ENCODE data around the gene TMEM87A. TPM values are rescaled to one million over a fixed set of nuclear protein-coding genes. Genes with fewer than 3 reads are reported as not detected.
"Not testable (repeated sequence)": the region's sequence is repeated elsewhere in the genome, so short reads cannot be mapped to it uniquely, and the experiment has no call there.

Gene TMEM87A
- 10 to 100 TPM; 31.4 to 53.3 (median 43.0) TPM for total RNA-seq
- 10 to 100 TPM; 34.1 to 74.3 TPM for polyA plus RNA-seq
- long read RNA-seq, donor 1, transcript TMEM87A-203 (19 exons, 3,049 nt): minor isoform, 5 of 301 reads
- long read RNA-seq, donor 1, transcript TMEM87A-202 (20 exons, 3,109 nt): major isoform, 219 of 301 reads
- long read RNA-seq, donor 1, partial matches to known transcripts: 21 of 301 reads
- long read RNA-seq, donor 1, other reads (novel, unspliced or antisense): 50 of 301 reads
- long read RNA-seq, donor 2, transcript TMEM87A-202 (20 exons, 3,109 nt): major isoform, 13 of 25 reads
- long read RNA-seq, donor 2, partial matches to known transcripts: 10 of 25 reads
- long read RNA-seq, donor 2, other reads (novel, unspliced or antisense): 0 of 25 reads
- long read RNA-seq, donor 3, transcript TMEM87A-202 (20 exons, 3,109 nt): major isoform, 66 of 101 reads
- long read RNA-seq, donor 3, partial matches to known transcripts: 4 of 101 reads
- long read RNA-seq, donor 3, other reads (novel, unspliced or antisense): 28 of 101 reads

GRCh38 chr15:42272939-42273899, at the start of gene TMEM87A, which contains the start of gene GANC:
Gene TMEM87A (minus strand): TSS chr15:42273433. CDS start chr15:42273398, 35 bp downstream.
Gene GANC (plus strand): TSS chr15:42273201. CDS start chr15:42274482, 1,281 bp downstream.
- peak; percentile 95 to 96 (median 96) for DNase-seq
- H3K27ac ChIP-seq: peak within 1 kb of the TSS; percentile 92 to 98
- H3K36me3 ChIP-seq: no peaks in the 10 kb centered on the region
- H3K4me1 ChIP-seq (ENCODE audit: insufficient read depth): peaks cover 5% of the 10 kb centered on the region
- no peaks in the 10 kb centered on the region for H3K9me3 ChIP-seq
- TF ChIP-seq EP300 (IDR thresholded peaks at IDR 0.05) (peak; percentile 75), CTCF (IDR thresholded peaks at IDR 0.05) (no peak), POLR2A (IDR thresholded peaks at IDR 0.05) (peak; percentile 91)
- peak within 1 kb of the TSS; percentile 95 for H3K4me3 ChIP-seq
- intact Hi-C loops (cut with DNase I): no loop called here
- H3K27me3 ChIP-seq: no peaks in the 10 kb centered on the region
- WGBS, 3 donors: 0 to 1% (median 0%) methylated on average over 46 to 52 of the region's 52 CpGs

- Histone ChIP-seq H3K27me3 (no peaks in the 10 kb centered on the region), H3K9me3 (no peaks in the 10 kb centered on the region), H3K36me3 (no peaks in the 10 kb centered on the region), H3K27ac (no peak overlapping the region), H3K4me3 (no peak overlapping the region), H3K4me1 (ENCODE audit: insufficient read depth) (no peaks in the 10 kb centered on the region)
- no peak for TF ChIP-seq CTCF (IDR thresholded peaks at IDR 0.05)
- TF ChIP-seq POLR2A (IDR thresholded peaks at IDR 0.05): no peak
- no peak for TF ChIP-seq EP300 (IDR thresholded peaks at IDR 0.05)
- intact Hi-C loops (cut with DNase I): no loop called here
- no peak for DNase-seq
- 97 to 98% (median 98%) methylated on average over 2 of the region's 2 CpGs for WGBS, 3 donors
Measured at GRCh38 chr15:42319206-42319605, 46.0 kb upstream of the TMEM87A start.

- H3K4me3 ChIP-seq; DNase-seq; H3K27ac ChIP-seq; intact Hi-C loops (cut with DNase I); H3K27me3 ChIP-seq; H3K36me3 ChIP-seq; H3K9me3 ChIP-seq; H3K4me1 ChIP-seq (ENCODE audit: insufficient read depth): not testable (repeated sequence)
- 57 to 62% (median 59%) methylated on average over 11 of the region's 11 CpGs for WGBS, 3 donors
Measured at GRCh38 chr15:42316282-42316805, 43.1 kb upstream of the TMEM87A start.

GRCh38 chr15:42315521-42315920, 42.3 kb upstream of the TMEM87A start:
- Histone ChIP-seq H3K9me3 (no peaks in the 10 kb centered on the region), H3K27ac (no peak overlapping the region), H3K4me3 (no peak overlapping the region), H3K36me3 (no peaks in the 10 kb centered on the region), H3K4me1 (ENCODE audit: insufficient read depth) (no peaks in the 10 kb centered on the region), H3K27me3 (no peaks in the 10 kb centered on the region)
- 74 to 87% (median 86%) methylated on average over 1 of the region's 1 CpG for WGBS, 3 donors
- TF ChIP-seq CTCF (IDR thresholded peaks at IDR 0.05) (no peak), EP300 (IDR thresholded peaks at IDR 0.05) (no peak), POLR2A (IDR thresholded peaks at IDR 0.05) (no peak)
- no peak for DNase-seq
- intact Hi-C loops (cut with DNase I): no loop called here

Measured in ovary (tissue), 10 donors.